Fibroblast of lung (primary cell): ENCODE results near the gene SCO2.

Experiments
- EZH2 ChIP-seq: IDR thresholded peaks from 2 replicates; pipeline ENCODE4 v1.5.1; 2012; ENCODE audit warnings: low read length, control low read depth, mild to moderate bottlenecking; ENCODE audit errors: missing control alignments
- TF ChIP-seq, protein P1 (sequence below), 2 donors: IDR thresholded peaks in 1 of 2; conservative IDR thresholded peaks in 1 of 2; 1 replicate in 1 of 2; 2 replicates in 1 of 2; pipeline ENCODE4 v1.5.1; 2011 to 2012; ENCODE audit warnings: low read length in 2 of 2, control low read depth in 1 of 2, inconsistent platforms in 1 of 2, low read depth in 1 of 2, mild to moderate bottlenecking in 1 of 2

- TF ChIP-seq, protein P1, sequence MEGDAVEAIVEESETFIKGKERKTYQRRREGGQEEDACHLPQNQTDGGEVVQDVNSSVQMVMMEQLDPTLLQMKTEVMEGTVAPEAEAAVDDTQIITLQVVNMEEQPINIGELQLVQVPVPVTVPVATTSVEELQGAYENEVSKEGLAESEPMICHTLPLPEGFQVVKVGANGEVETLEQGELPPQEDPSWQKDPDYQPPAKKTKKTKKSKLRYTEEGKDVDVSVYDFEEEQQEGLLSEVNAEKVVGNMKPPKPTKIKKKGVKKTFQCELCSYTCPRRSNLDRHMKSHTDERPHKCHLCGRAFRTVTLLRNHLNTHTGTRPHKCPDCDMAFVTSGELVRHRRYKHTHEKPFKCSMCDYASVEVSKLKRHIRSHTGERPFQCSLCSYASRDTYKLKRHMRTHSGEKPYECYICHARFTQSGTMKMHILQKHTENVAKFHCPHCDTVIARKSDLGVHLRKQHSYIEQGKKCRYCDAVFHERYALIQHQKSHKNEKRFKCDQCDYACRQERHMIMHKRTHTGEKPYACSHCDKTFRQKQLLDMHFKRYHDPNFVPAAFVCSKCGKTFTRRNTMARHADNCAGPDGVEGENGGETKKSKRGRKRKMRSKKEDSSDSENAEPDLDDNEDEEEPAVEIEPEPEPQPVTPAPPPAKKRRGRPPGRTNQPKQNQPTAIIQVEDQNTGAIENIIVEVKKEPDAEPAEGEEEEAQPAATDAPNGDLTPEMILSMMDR (conservative IDR thresholded peaks at IDR 0.05 in 1 of 2, IDR thresholded peaks at IDR 0.05 in 1 of 2; ENCODE audit: low read depth in 1 of 2, low read length in 2 of 2): no peak
- TF ChIP-seq EZH2: peak; percentile 77
These were observed 22.9 kb upstream of the SCO2 start for GRCh38 chr22:50548040-50548920.
